ENCODE measurements around the gene CACNA1I. TPM values are rescaled to one million over a fixed set of nuclear protein-coding genes. Genes with fewer than 3 reads are reported as not detected.
A peak's percentile ranks its signal among the peaks of the same experiment; 100 is the strongest.

CACNA1I gene
- total RNA-seq, 1 experiment from 2014 or later = 0.15 TPM

DNA sequence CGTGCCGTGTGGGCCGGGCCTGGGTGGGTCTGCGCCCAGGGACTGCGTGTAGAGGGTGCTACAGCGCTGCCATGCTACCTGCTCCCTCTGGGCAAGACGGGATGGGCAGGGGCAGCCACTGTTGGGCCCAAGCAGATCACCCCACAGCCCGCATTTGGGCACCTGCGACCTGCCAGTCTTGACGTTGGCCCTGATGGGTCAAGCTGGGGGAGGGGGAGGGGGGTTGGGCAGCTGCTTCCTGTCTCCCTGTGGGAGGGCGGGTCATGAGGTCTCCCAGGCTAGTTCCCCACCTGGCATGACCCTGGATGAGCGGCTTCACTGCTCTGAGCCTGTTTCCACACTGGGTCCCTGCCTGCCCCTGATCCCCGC, 35.2 kb upstream of the CACNA1I start:
- no peak overlapping the region for H3K4me3 ChIP-seq (replicated peaks in 1 of 2; ENCODE audit: low read depth in 1 of 2, low read length in 2 of 2)
- RAD21 ChIA-PET (ENCODE audit: low non-redundant PET in 1 of 2, low total read pairs in 2 of 2, uncharacterized antibody in 2 of 2, unreplicated experiment in 2 of 2) = interaction anchor here in 1 of 2 experiments (1.5 kb wide), 1 partner anchor 489 kb away, joined by 4 read pairs; no protein-coding TSS in a partner anchor
- H3K4me2 ChIP-seq (ENCODE audit: low read length) = peak overlapping the region; percentile 72; the same call in 1 of the 2 replicates
- H3K9ac ChIP-seq (ENCODE audit: low read length) = no peak overlapping the region
- no peak for ATAC-seq
- POLR2A ChIA-PET = interaction anchor here (0.8 to 1.1 kb wide), 2 partner anchors 15 to 812 kb away, joined by 3 read pairs; partner anchors contain the start of gene ATF4
- H3K36me3 ChIP-seq (ENCODE audit: control insufficient read depth in 1 of 2, insufficient read depth in 2 of 2, low read length in 2 of 2) = peaks cover 0 to 6% of the 10 kb centered on the region in 2 experiments; a peak in 1 of 4 replicates
- no peak for DNase-seq (ENCODE audit: low read depth, low spot score)
- no peaks in the 10 kb centered on the region for H3K9me2 ChIP-seq (ENCODE audit: insufficient read depth)
- H3K27ac ChIP-seq (ENCODE audit: low read depth, low read length) = no peak overlapping the region; the same call in 1 of the 2 replicates
- no TSS peak for BruUV-seq (replicated peaks)
- H3K79me2 ChIP-seq (ENCODE audit: insufficient read depth, low read length) = peaks cover 22% of the 10 kb centered on the region
- no peaks in the 10 kb centered on the region for H3K9me3 ChIP-seq (ENCODE audit: control insufficient read depth in 1 of 2, insufficient read depth in 1 of 2, low read depth in 1 of 2, low read length in 2 of 2)
- no peak overlapping the region for H2AFZ ChIP-seq (ENCODE audit: low read depth, low read length, poor library complexity, severe bottlenecking)
- H3K27me3 ChIP-seq (ENCODE audit: insufficient read depth, low read length) = no peaks in the 10 kb centered on the region
- intact Hi-C loops (cut with micrococcal nuclease) = loop anchor here (2.0 to 10.0 kb wide), 3 partner anchors 273 to 501 kb away; no protein-coding TSS in a partner anchor
- no peaks in the 10 kb centered on the region for H4K20me1 ChIP-seq (ENCODE audit: insufficient read depth)
- CTCF ChIA-PET = interaction anchor here (0.8 to 2.9 kb wide), 7 partner anchors 9 to 811 kb away, joined by 3 to 20 read pairs (median 3); partner anchors contain the start of gene CACNA1I
- peaks cover 29 to 41% of the 10 kb centered on the region in 2 experiments for H3K4me1 ChIP-seq (ENCODE audit: control insufficient read depth in 1 of 2, insufficient read depth in 2 of 2, low read length in 2 of 2)
- TF ChIP-seq SP1 (IDR thresholded peaks at IDR 0.05; ENCODE audit: low read depth) = no peak
- no peak for TF ChIP-seq EGR1 (IDR thresholded peaks at IDR 0.05; ENCODE audit: low read depth)
- TF ChIP-seq CEBPB (IDR thresholded peaks at IDR 0.05; ENCODE audit: low read depth) = no peak
- TF ChIP-seq JUND (IDR thresholded peaks at IDR 0.05) = no peak
- no peak for TF ChIP-seq REST (IDR thresholded peaks at IDR 0.05; ENCODE audit: low read depth)
- TF ChIP-seq ATF3 (IDR thresholded peaks at IDR 0.05) = no peak
- TF ChIP-seq EZH2 (IDR thresholded peaks at IDR 0.05) = no peak
- TF ChIP-seq POLR2AphosphoS5 (IDR thresholded peaks at IDR 0.05; ENCODE audit: low read depth, low read length) = no peak
- no peak for TF ChIP-seq ZNF274 (IDR thresholded peaks at IDR 0.05; ENCODE audit: low read depth, low read length)
- TF ChIP-seq, protein P1, sequence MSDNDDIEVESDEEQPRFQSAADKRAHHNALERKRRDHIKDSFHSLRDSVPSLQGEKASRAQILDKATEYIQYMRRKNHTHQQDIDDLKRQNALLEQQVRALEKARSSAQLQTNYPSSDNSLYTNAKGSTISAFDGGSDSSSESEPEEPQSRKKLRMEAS (IDR thresholded peaks at IDR 0.05) = no peak
- no peak for TF ChIP-seq RAD21 (IDR thresholded peaks at IDR 0.05; ENCODE audit: low read depth)
- no peak for TF ChIP-seq ZFX (IDR thresholded peaks at IDR 0.05)
